OCI-LY7 (cell line): ENCODE data around the gene DNAJC21.

ENCODE experiments used
- CTCF ChIP-seq: fragments of 200-600 bp; sonication (generic); conservative IDR thresholded peaks from 2 replicates; pipeline ENCODE4 v1.5.1; 2014; ENCODE audit warnings: mild to moderate bottlenecking, antibody characterized with exemption, low read length, moderate library complexity, mixed read lengths
- EZH2phosphoT487 ChIP-seq: fragments of 200-600 bp; sonication (generic); IDR thresholded peaks from 2 replicates; pipeline ENCODE4 v1.6.1; 2018; ENCODE audit warnings: low read depth, borderline replicate concordance, mild to moderate bottlenecking, mixed run types, antibody characterized with exemption, low read length, moderate library complexity, mixed read lengths

GRCh38 chr5:34914671-34915138, 14.7 kb upstream of the DNAJC21 start:
- TF ChIP-seq CTCF (no peak), EZH2phosphoT487 (no peak)
